Testis (tissue), 3 donors: Measurements from ENCODE around the gene TNFRSF1A. TPM values are rescaled to one million over a fixed set of nuclear protein-coding genes. Genes with fewer than 3 reads are reported as not detected.

Experiments
- DNase-seq: peaks from one replicate; pipeline ENCODE4 v3.0.0-alpha.2; 2019
- H3K27ac ChIP-seq, 2 donors: fragments of 200-600 bp; sonication (generic); one replicate each; pipeline ENCODE4 v1.5.1; 2019
- H3K27me3 ChIP-seq: fragments of 200-600 bp; sonication (generic); one replicate; pipeline ENCODE4 v1.5.1; 2019
- H3K36me3 ChIP-seq: fragments of 200-600 bp; sonication (generic); one replicate; pipeline ENCODE4 v1.5.1; 2017; ENCODE audit warnings: low read depth; ENCODE audit errors: missing control alignments
- H3K4me1 ChIP-seq: fragments of 200-600 bp; sonication (generic); one replicate; pipeline ENCODE4 v1.5.1; 2019
- H3K4me3 ChIP-seq, 2 donors: fragments of 200-600 bp; sonication (generic); one replicate each; pipeline ENCODE4 v1.5.1; 2017 to 2019
- H3K9me3 ChIP-seq: fragments of 200-600 bp; sonication (generic); one replicate; pipeline ENCODE4 v1.5.1; 2017
- CTCF ChIP-seq, 3 experiments: fragments of 450-650 bp in 2 of 3; fragments of 200-600 bp in 1 of 3; sonication (generic) in 1 of 3; IDR thresholded peaks; one replicate each; pipeline ENCODE4 v1.5.1; 2016 to 2019; ENCODE audit warnings: antibody characterized with exemption in 3 of 3, mild to moderate bottlenecking in 2 of 3, moderate library complexity in 1 of 3
- POLR2A ChIP-seq: fragments of 450-650 bp; IDR thresholded peaks from one replicate; pipeline ENCODE4 v1.6.1; 2017; ENCODE audit warnings: antibody characterized with exemption, mild to moderate bottlenecking, moderate library complexity
- WGBS, 2 donors: methylation state at CpG; one replicate each; pipeline ENCODE4 v1.1.5; 2018; 5-methylcytosine and 5-hydroxymethylcytosine counted together
- intact Hi-C: fragments of 100-400 bp; cut with DNase I; formaldehyde crosslinking; loops from one replicate; pipeline ENCODE4 v1.15.1; 2023; ENCODE audit warnings: low total_unique reads
- polyA plus RNA-seq: library from polyadenylated mRNA; stranded (reverse); fragments of 350-450 nt; fragmentation: Illumina TruSeq; extraction: RNeasy Lipid Tissue Mini Kit (QIAGEN cat#74804); gene quantifications from one replicate; pipeline ENCODE4 v1.2.3, GENCODE V29; 2014; ENCODE audit warnings: low read depth, low replicate concordance; ENCODE audit not compliant: insufficient read depth
- small RNA-seq, 2 donors: library from RNA; depleted of rRNA; stranded (forward); fragments of <200 nt; gene quantifications; one replicate each; pipeline ENCODE3, GENCODE V24; 2016
- total RNA-seq, 2 donors: library from RNA; depleted of rRNA; stranded (reverse); fragments of >200 nt; gene quantifications; one replicate each; pipeline ENCODE4 v1.2.3, GENCODE V29; 2016

Gene TNFRSF1A
- total and polyA plus RNA-seq, 3 donors from 2014 or later = 59.8 to 106 (median 94.6) TPM

GRCh38 chr12:6280053-6280469, 61.8 kb downstream of the TNFRSF1A start:
- 51 to 81% methylated on average over 2 of the region's 2 CpGs for WGBS, 2 donors
- TF ChIP-seq CTCF (IDR thresholded peaks at IDR 0.05) (no peak), POLR2A (no peak)
- Histone ChIP-seq H3K36me3 (no peaks in the 10 kb centered on the region), H3K4me3 (no peak overlapping the region), H3K9me3 (no peaks in the 10 kb centered on the region), H3K27ac (no peak overlapping the region), H3K27me3 (no peaks in the 10 kb centered on the region), H3K4me1 (peaks cover 17% of the 10 kb centered on the region)
- intact Hi-C loops = loop anchor here (2.0 to 5.0 kb wide), 2 partner anchors 77 to 223 kb away; no protein-coding TSS in a partner anchor
- DNase-seq = no peak

GRCh38 chr12:6279631-6280030, 62.2 kb downstream of the TNFRSF1A start:
- intact Hi-C loops = loop anchor here (2.0 to 5.0 kb wide), 2 partner anchors 77 to 222 kb away; no protein-coding TSS in a partner anchor
- Histone ChIP-seq H3K4me1 (peaks cover 17% of the 10 kb centered on the region), H3K27me3 (no peaks in the 10 kb centered on the region), H3K27ac (no peak overlapping the region), H3K36me3 (no peaks in the 10 kb centered on the region), H3K4me3 (no peak overlapping the region), H3K9me3 (no peaks in the 10 kb centered on the region)
- WGBS, 2 donors = 58 to 80% methylated on average over 8 of the region's 8 CpGs
- no peak for TF ChIP-seq CTCF (IDR thresholded peaks at IDR 0.05)
- TF ChIP-seq POLR2A = no peak
- no peak for DNase-seq

DNA sequence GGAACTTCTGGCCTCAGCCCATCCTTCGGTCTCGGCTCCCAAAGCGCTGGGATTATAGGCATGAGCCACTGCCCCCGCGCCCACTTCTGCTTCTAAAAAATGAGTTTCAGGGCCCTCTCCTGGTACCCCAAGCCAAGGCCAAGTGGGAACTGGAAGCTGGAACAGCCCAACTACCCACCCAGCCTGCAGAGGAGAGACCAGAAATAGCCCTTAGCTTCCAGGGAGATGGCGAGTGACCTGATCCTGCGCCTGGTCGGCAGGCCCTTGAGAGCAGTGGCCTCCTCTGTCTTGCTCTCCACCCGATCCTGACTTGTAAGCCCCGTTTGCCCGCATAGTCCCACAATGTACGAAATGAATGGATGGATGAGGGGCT, 62.6 kb downstream of the TNFRSF1A start:
- Histone ChIP-seq H3K9me3 (no peaks in the 10 kb centered on the region), H3K4me3 (peak overlapping the region; percentile 62 to 65), H3K27ac (peak overlapping the region in 1 of 2 donors; percentile 92), H3K4me1 (peaks cover 17% of the 10 kb centered on the region), H3K27me3 (no peaks in the 10 kb centered on the region), H3K36me3 (no peaks in the 10 kb centered on the region)
- 50 to 66% methylated on average over 10 to 12 of the region's 12 CpGs for whole genome bisulfite sequencing, 2 donors
- intact Hi-C loops = no loop called here
- DNase-seq = no peak
- TF ChIP-seq POLR2A = no peak
- TF ChIP-seq CTCF (IDR thresholded peaks at IDR 0.05) = no peak

Small RNA genes within 50 kb of the gene (small RNA-seq; reads per million reads assigned to genes)
- 0 reads per million in 2 donors for gene RN7SL391P

Other genes starting within 250 kb of the TNFRSF1A start
- gene VWF, start 217.4 kb downstream of the TNFRSF1A start, total RNA-seq = 10 to 100 TPM; 83.7 to 86.2 TPM
- gene VWF, start 217.4 kb downstream of the TNFRSF1A start, polyA plus RNA-seq = 68.3 TPM
- gene CD9, start 141.7 kb downstream of the TNFRSF1A start, total RNA-seq = 10 to 100 TPM; 31.2 to 53.1 TPM
- 94.2 TPM for gene CD9, start 141.7 kb downstream of the TNFRSF1A start, polyA plus RNA-seq
- 1 to 10 TPM in 1 of 2 donors, under 1 TPM in 1; 0.87 to 2.0 TPM for gene PLEKHG6, start 31.4 kb downstream of the TNFRSF1A start, total RNA-seq
- gene PLEKHG6, start 31.4 kb downstream of the TNFRSF1A start, polyA plus RNA-seq = 2.2 TPM
- 10 to 100 TPM; 22.7 to 43.1 TPM for gene SCNN1A, start 33.5 kb upstream of the TNFRSF1A start, total RNA-seq
- 14.6 TPM for gene SCNN1A, start 33.5 kb upstream of the TNFRSF1A start, polyA plus RNA-seq
- 100 to 1,000 TPM in 1 of 2 donors, 10 to 100 TPM in 1; 81.3 to 112 TPM for gene LTBR, start 42.1 kb upstream of the TNFRSF1A start, total RNA-seq
- 36.6 TPM for gene LTBR, start 42.1 kb upstream of the TNFRSF1A start, polyA plus RNA-seq
- gene CD27, start 102.9 kb upstream of the TNFRSF1A start, total RNA-seq = under 1 TPM in 1 of 2 donors, not detected in 1; 0.74 TPM
- gene CD27, start 102.9 kb upstream of the TNFRSF1A start, polyA plus RNA-seq = 3.7 TPM
- gene TAPBPL, start 110.0 kb upstream of the TNFRSF1A start, total RNA-seq = 10 to 100 TPM; 18.4 to 29.8 TPM
- gene TAPBPL, start 110.0 kb upstream of the TNFRSF1A start, polyA plus RNA-seq = 20.1 TPM
- gene VAMP1, start 128.6 kb upstream of the TNFRSF1A start, total RNA-seq = 10 to 100 TPM; 15.0 to 18.3 TPM
- gene VAMP1, start 128.6 kb upstream of the TNFRSF1A start, polyA plus RNA-seq = 12.7 TPM
- gene MRPL51, start 151.2 kb upstream of the TNFRSF1A start, total RNA-seq = 100 to 1,000 TPM; 106 to 135 TPM
- gene MRPL51, start 151.2 kb upstream of the TNFRSF1A start, polyA plus RNA-seq = 343 TPM
- 10 to 100 TPM; 42.9 to 43.1 TPM for gene NCAPD2, start 152.0 kb upstream of the TNFRSF1A start, total RNA-seq
- 46.6 TPM for gene NCAPD2, start 152.0 kb upstream of the TNFRSF1A start, polyA plus RNA-seq
- gene GAPDH, start 192.4 kb upstream of the TNFRSF1A start, total RNA-seq = 1,000 to 10,000 TPM; 1,591 to 1,928 TPM
- 1,857 TPM for gene GAPDH, start 192.4 kb upstream of the TNFRSF1A start, polyA plus RNA-seq
- 10 to 100 TPM; 40.6 to 43.4 TPM for gene IFFO1, start 214.0 kb upstream of the TNFRSF1A start, total RNA-seq
- 28.6 TPM for gene IFFO1, start 214.0 kb upstream of the TNFRSF1A start, polyA plus RNA-seq
- gene NOP2, start 226.2 kb upstream of the TNFRSF1A start, total RNA-seq = 10 to 100 TPM; 51.8 to 60.3 TPM
- gene NOP2, start 226.2 kb upstream of the TNFRSF1A start, polyA plus RNA-seq = 38.6 TPM